GM21515 (cell line): Measurements from ENCODE around the gene TMOD4.

Source experiments
- ATAC-seq: cut with Tn5 transposase; IDR thresholded peaks from one replicate; pipeline ENCODE4 v1.9.1; 2021; ENCODE audit not compliant: unreplicated experiment

TMOD4 gene

DNA sequence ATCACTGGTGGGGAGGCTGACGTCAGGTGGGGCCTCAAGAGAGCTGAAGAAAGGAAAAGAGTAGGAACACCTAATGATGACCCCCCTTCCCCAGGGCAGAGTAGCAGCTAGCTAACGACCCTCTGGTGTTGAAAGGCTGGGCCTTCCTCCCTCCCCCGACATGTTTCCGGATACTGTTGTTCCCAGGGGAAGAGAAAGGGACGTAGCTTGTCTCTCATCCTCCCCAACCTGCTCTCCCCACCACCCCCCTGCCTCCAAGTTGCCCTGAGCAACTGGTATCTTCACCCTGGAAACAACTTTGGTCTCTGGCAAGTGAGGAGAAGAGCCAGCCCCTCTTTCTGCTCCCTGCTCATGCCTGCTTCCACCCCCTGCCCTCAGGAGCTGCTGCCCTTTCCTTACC is 31.8 kb downstream of the TMOD4 start:
- ATAC-seq: no peak

DNA sequence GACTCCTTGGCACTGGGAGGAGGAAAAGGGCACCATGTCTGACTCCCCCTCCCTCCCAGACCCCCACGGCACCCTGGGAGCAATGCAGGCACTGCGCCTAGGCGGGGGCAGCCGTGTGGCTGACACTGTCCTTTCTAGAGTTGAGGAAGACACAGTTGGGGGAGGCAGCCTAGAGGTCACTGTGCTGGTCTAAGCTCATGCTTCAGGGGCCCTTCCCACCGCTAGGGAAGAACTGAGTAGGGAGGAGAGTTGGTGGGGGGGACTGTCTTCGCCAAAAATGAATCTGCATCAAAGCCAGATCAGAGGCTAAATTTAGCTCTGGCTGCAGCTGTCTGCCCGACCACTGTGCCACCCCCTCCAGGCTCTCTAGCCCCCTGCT is 32.7 kb downstream of the TMOD4 start:
- no peak for ATAC-seq

GRCh38 chr1:151142411-151143056 is 33.2 kb downstream of the TMOD4 start:
- no peak for ATAC-seq

GRCh38 chr1:151137789-151138188 is 38.0 kb downstream of the TMOD4 start:
- no peak for ATAC-seq

DNA sequence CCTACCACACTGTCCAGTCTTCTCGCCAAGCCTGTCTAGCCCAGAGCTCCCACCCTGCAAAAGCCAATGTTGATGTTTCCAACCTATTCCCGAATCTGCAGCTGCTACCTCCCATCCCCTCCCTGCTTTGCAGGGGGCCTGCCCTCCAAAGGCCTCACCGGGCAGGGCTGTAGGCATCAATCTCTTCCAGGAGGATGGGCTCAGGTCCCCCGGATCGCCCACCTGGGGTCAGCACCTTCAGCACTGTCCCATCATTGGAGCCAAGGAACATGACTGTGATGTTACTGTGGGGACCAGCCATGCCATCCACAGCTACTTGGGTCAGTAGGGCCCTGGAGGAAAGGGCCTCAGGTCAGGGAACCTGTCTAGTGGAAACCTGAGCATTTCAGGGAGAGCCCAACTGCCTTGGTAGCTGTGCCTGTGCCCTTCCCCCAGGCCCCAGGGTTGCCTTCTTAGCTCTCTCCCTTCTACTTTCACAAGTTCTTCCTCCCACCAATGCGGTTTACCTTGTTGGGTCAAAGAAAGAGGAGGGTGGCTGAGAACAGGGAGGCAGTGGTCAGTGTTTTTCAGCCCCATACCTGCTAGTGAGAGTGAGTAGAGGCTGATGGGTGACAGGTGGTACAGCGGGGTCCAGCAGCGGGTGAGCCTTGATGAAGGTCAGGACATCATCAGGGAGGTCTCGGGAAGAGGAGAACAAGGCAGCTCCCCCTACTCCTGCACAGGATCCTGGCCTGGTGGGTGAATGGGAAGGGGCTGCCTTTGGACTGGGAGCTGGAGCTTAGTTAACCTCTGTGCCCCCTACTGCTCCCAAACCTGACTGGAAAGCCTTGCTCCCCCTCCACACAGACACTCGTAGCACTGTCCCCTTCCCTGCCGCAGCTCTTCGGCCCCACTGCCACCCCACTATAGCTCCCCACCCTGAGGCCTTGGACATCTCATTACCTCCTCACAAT is 40.1 kb downstream of the TMOD4 start:
- ATAC-seq: no peak

DNA sequence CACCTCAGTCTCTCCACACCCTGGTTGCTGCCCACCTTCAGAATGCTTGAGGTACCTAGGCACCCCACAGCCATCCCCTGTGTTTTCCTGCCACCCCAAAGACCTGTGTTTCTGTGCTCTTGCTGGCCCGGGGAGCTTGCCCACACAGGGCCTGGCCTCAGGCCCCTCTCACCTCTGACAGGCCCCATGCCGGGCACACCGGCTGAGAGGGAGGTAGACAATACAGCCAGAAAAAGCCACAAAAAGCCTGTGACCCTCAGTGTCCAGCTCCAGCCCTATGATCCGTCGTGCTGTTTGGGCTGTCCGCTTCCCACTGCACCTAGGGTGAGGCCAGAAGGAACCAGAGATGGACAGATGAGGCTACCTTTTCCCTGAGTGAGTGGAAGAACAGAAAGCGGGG is 40.8 kb downstream of the TMOD4 start:
- no peak for ATAC-seq

DNA sequence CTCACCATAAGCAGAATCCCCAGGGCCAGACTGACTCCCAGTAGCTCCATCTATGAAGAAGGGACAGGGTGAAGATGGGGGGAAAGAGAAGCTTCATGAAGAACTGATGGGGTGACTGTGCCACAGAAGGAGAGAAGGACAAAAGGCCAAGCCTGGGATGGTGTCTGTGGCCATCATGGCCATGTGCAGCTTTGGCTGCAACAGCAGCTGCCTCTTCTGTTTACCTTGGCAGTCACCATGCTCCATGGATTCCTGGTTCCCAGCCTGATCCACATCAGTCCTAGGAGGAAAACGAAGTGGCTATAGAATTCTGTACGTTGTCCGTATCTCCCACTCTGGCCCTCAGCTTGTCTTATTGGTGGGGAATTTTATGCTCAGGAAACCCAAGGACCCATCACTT is 41.4 kb downstream of the TMOD4 start:
- ATAC-seq: no peak

DNA sequence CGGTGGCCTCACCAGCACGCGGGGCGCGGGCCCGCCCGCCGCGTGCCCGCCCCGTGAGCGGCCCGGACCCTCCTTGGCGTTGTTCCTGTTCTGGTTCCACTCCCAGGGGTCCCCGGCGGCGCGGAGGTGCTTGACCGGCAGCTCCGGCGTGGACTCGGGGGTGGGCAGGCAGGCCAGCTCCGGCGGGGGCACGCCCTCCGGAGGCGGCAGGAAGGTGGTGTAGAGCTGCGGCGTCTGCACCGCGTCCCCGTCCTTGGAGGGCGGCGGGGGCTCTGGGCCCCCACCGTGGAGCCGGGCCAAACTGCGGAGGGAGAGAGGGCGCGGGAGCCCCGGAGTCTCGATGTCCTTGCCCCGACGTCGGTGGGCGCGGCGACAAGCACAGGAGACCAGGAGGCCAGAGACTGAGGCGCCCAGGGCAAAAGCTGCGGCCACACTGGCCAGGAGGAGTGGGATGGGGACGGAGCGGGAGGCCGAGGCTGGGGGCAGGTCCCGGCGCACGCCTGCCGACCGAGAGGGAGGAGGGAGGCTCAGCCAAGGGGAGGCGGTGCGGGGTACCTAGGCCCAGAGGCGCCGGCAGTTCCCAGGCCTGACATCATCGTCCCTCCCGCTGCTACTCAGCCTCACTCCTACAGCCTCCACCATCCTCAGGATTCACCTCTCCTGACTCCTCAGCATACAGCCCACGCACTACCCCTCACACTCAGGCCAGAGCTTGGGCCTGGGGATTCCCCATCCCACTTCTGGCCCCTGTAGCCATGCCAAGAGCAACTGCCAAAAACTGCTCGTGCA is 42.6 kb downstream of the TMOD4 start:
- ATAC-seq: no peak

DNA sequence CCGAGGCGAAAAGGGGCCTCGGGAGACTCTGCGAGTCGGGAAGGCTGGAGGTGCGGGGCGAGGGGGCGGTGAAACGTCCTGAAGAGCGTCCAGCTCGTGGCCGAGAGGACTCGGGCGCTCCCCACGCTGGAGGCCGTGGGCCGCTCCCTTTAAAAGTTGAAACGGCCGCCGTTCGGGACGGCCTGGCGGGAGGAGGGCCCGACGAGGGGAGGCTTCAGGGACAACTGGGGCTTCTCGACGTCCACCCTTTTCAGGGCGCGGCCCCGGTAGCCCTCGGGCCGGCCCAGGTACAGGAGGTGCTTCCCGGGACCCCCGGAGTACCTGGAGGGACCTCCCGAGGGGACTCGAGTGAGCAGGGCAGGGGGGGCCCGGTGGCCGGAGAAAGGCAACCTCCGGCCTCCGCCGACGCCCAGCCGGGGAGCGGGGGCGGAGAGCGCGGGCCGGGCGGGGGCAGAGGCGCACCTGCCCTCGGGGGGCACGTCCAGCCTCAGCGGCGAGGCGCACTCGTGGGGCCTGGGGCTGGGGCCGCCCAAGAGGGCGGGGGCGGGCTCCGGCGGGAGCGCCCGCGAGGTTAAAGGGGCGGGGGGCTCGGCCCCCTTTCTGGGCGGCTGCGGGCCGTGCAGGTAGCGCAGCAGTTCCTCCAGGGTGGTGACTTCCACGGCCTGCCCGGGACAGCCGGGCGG is 43.3 kb downstream of the TMOD4 start:
- ATAC-seq: no peak

DNA sequence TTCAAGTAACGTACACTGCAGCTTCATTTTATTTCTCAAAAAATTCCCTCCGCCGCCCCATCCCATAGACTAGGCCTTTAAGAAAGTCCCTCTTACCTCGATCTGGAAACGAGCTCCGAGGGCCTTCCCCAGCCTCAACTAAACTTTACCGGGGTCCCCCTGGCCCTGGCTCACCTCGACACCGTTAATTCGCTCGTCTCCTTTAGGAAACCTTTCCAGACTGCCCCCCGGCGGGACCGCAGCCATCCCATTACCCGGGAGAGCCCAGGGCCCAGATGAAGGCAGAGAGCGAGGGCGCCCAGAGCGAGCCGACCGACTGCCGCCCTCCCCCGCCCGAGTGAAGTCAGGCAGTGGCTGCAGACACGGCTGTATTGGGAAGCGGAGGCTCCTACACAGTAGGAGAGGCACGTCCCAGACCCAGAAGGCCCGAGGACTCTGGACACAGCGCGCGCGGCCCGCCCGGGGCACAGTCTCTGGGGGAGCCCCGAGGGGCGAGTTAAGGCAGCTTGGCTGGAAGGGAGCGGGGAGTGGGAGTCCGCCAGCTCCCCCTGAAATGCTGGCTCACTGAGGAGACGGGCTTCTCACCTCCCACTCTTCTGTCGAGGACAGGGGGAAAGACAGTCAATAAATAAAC is 44.0 kb downstream of the TMOD4 start:
- ATAC-seq: no peak

DNA sequence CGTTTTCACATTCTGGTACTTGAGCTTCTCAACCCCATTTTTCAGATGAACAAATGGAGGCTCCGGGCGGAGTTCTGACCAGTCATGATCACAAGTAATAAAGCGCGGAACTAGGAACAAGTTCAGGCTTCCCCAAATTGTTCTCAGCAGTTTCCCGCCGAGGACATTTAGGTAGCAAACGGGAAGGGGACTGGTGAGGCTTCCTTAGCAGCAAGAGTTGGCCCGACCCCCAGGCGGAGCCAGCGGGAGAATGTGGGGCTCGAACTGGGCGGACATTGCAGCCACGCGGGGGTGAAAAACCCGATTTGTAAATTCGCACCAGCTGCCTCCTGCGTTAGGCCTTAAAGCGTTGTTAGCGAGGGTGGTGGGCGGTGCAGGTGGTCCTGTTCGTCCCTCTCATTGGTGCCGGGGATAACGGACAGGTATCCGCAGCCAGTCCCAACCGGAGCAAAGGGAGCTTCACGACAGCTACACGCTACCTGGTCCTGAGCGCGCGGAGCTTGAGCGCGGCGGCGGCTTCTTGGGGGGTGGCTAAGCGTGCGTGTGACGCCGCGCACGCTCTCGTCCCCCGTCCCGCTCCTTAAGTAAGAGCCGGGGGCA is 44.7 kb downstream of the TMOD4 start:
- ATAC-seq: no peak

- no peak for ATAC-seq
Observed at GRCh38 chr1:151128800-151129199, 47.0 kb downstream of the TMOD4 start.

- ATAC-seq: no peak
Observed at GRCh38 chr1:151124763-151125403, 50.9 kb downstream of the TMOD4 start.
